ENCODE data around the gene MEGF9.

The MEGF9 gene

DNA sequence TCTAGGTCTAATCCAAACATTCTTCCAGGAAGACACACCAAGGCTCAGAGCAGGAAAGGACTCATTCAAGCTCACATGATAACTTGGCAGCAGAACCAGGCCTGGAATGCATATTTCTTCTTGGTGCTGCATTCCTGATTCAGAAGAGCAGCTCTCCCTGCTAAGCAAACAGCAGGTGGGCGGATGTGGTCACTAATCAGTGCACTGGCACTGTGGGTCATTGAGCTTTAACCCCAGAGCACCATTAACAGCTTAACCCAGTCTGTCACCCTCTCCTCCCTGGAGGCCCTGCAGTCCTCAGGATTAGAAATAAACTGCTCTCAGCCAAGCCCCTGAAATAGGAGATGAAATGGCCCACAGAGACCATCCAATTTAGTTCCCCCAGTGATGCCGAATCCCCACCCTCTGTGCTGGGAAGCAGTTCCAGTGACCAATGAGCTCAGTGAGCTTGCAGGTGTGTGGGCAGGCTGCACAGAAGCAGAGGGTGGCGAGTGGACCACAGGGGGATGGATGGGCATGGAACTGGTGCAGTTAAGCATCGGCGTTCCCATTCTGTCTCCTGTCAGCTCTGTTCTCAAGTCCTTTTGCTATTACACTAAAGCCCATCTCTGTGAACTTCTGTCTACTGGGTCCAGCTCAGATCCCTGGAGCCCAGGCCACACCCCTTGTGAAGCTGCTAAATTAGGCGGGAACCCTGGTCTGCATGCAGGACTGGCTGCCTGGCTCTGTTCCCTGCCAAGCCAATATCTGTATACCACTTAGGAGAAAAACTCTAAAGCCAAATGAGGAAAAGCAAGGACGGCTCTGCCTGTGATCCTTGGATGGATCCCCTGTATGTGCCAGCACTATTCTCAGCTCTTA lies 16.6 kb upstream of the MEGF9 start:
- no peak for DNase-seq

DNA sequence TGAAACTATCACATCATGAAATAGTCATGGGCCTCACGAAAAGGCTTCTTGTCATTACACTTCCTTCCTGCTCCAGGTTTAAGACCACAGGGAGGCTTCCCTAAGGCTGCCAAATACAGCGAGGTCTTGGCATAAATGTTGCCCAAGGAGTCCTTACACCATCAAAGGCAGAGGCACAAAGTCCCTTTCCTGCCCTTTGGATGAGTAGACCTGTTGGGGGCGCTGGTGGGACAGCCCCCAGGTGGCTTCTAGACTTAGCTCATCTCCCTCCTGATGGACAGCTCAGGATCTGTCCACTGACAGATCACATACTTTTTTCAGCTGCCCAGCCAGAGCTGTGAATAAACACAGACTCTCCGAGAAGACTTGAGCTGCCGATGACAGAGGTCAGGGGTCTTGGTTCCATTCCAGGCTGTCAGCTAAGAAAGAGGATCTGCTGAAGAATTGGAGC lies 15.5 kb upstream of the MEGF9 start:
- DNase-seq = no peak

GRCh38 chr9:120726484-120726883 lies 12.2 kb upstream of the MEGF9 start:
- DNase-seq = no peak

GRCh38 chr9:120725907-120726306 lies 11.6 kb upstream of the MEGF9 start:
- DNase-seq = no peak

GRCh38 chr9:120724757-120725400 lies 10.6 kb upstream of the MEGF9 start:
- DNase-seq = no peak

DNA sequence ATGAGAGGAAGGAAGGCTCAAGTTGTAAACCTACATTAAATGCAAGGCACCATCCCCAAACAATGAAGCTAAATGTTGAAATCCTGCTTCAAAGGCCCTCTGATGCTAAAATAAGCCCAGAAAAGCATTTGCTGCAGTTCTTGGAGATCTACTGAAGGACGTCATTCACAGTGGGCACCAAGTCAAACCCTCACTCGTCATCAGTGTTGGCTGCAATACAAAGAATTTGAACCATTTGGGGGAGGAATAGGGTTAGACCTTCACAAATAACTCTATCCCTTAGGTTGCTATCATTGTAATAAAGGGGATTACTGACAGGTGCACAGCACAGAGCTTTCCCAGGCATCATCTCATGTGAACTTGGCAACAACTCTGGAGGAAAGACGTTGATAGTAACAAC lies 9.3 kb upstream of the MEGF9 start:
- DNase-seq = no peak

- DNase-seq = no peak
Measured at GRCh38 chr9:120720404-120720803, 6.1 kb upstream of the MEGF9 start.

- no peak for DNase-seq
Measured at GRCh38 chr9:120718316-120718715, 4.0 kb upstream of the MEGF9 start.

DNA sequence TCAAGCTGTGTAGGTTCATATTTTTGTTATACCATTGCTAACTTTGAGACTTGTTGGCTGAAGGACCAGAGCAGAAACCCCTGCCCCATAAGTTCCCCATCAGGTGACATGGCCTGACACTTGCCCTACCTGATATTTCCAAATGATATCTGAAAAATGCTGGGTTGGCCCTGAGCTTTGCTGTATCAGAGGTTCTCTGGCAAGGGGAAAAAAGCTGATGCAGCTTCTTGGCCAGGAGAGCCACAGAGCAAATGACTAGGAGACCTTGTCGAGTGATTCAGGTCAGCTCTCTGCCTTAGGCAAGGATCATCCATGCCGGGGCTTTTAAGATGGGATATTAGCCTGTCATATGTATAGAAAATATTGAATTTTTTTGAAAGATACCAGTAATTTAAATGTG lies 2.9 kb upstream of the MEGF9 start:
- no peak for DNase-seq

- DNase-seq = no peak
Measured at GRCh38 chr9:120716483-120716882, 2.2 kb upstream of the MEGF9 start.

- no peak for DNase-seq
Measured at GRCh38 chr9:120715389-120715924, 1.2 kb upstream of the MEGF9 start.

DNA sequence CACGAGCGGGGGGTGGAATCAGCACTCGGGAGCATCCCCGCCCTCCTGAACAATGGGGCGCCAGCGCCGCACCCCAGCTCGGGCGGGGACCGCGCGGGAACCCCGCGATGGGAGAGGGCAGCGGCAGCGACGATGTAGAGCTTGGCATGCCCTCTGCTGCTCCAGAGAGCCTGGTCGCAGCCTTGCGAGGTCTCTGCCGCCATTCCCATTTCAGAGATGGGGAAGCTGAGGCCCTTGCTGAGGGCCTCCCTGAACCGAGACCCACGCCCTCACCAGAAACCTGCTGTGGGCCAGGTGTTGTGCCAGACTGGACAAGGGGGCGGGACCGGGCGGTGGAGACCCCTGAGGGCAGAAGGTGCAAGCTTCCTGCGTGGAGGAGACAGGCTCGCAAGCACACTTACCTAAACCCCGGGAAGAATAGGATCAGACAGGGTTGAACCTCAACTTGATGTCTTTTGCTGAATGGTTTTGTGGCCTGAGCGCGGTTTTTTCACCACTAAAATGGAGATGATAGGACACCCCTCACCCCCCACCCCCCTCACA lies 647 bp upstream of the MEGF9 start:
- DNase-seq = no peak

GRCh38 chr9:120713257-120714087 lies 798 bp downstream of the MEGF9 start:
- no peak for DNase-seq

GRCh38 chr9:120712539-120713031 lies 1.7 kb downstream of the MEGF9 start:
- no peak for DNase-seq

- DNase-seq = no peak
Measured at GRCh38 chr9:120711841-120712538, 2.3 kb downstream of the MEGF9 start.

- DNase-seq = no peak
Measured at GRCh38 chr9:120711354-120711753, 2.9 kb downstream of the MEGF9 start.

GRCh38 chr9:120710110-120710981 lies 3.9 kb downstream of the MEGF9 start:
- no peak for DNase-seq

GRCh38 chr9:120708526-120709224 lies 5.6 kb downstream of the MEGF9 start:
- no peak for DNase-seq

DNA sequence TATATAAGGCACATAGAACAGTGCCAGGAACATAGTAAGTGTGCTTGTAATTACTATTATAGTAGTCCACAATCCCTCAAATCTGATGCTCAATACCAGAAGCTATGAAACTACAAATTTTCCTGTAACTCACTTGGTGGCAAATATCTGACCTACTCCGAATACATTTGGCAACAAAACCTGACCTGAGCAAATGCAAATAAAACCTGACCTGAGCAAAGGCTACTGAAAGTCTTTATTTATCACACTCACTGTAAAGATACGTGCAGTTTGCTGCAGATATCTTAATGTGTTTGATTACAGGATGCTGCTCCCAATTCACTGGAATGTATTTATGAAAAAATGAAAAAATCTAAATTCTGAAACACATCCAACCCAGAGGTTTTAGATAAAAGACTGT lies 7.1 kb downstream of the MEGF9 start:
- DNase-seq = no peak

- DNase-seq = no peak
Measured at GRCh38 chr9:120705174-120705573, 9.1 kb downstream of the MEGF9 start.
